K562 (cell line): Measurements from ENCODE around the gene KLHDC10.

Experiments
- GABPB1 ChIP-seq: sonication (generic); formaldehyde crosslinking; IDR thresholded peaks from 2 replicates; pipeline ENCODE4 v1.8.0; 2022; ENCODE audit warnings: mild to moderate bottlenecking, missing genetic modification reagents
- RAD21 ChIP-seq, 2 experiments: fragments of 250-450 bp in 1 of 2; fragments of 450-650 bp in 1 of 2; sonication (Bioruptor Pico) in 1 of 2; formaldehyde crosslinking in 1 of 2; IDR thresholded peaks in 1 of 2; conservative IDR thresholded peaks in 1 of 2; 2 replicates each; pipeline versions ENCODE4 v1.4.0 to v1.8.0; 2020 to 2022; ENCODE audit warnings: mild to moderate bottlenecking in 2 of 2, moderate library complexity in 1 of 2
- SPI1 ChIP-seq: IDR thresholded peaks from 2 replicates; pipeline ENCODE4 v1.6.1; 2011; ENCODE audit warnings: low read depth, low read length, control low read depth, borderline replicate concordance
- SRSF1 ChIP-seq: fragments of 200-400 bp; formaldehyde crosslinking; IDR thresholded peaks from 2 replicates; pipeline ENCODE4 v1.6.1; 2017; ENCODE audit warnings: mild to moderate bottlenecking, low read depth, low read length, moderate library complexity
- ZNF140 ChIP-seq: fragments of 250-450 bp; sonication (Bioruptor Pico); IDR thresholded peaks from 2 replicates; pipeline ENCODE4 v1.8.0; 2021; ENCODE audit warnings: moderate library complexity, mild to moderate bottlenecking, inconsistent platforms

DNA sequence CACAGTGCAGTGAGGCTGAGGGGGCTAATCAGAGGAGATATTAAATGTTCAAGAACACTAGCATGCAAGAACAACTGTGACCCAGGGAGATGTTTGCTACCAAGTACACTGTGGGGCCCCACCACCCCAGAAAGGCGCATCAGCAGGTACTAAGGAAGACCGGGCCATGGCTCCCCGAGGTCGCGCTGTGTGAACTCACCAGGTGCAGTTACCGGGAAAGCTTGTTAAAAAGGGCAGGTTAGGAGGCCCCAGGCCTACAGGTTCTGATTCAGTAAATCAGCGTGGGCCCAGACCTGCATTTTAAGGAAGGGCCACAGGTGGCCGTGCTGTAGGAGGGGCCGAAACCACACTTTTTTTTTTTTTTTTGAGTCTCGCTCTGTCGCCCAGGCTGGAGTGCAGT is 80.3 kb downstream of the KLHDC10 start:
- TF ChIP-seq RAD21 (CRISPR knock-in tag; conservative IDR thresholded peaks at IDR 0.05 in 1 of 2, IDR thresholded peaks at IDR 0.05 in 1 of 2) (no peak), ZNF140 (no peak), SRSF1 (no peak), SPI1 (no peak), GABPB1 (CRISPR knock-in tag) (no peak)
